NB4 (cell line): ENCODE results near the gene TBC1D32.

Experiments
- MYC ChIP-seq: IDR thresholded peaks from 2 replicates; pipeline ENCODE4 v1.6.1; 2011; ENCODE audit warnings: low read depth, low read length
- POLR2A ChIP-seq: IDR thresholded peaks from 2 replicates; pipeline ENCODE4 v1.6.1; 2011; ENCODE audit warnings: mild to moderate bottlenecking; ENCODE audit not compliant: insufficient read length; ENCODE audit errors: extremely low read depth
- TF ChIP-seq, protein P1 (sequence below): IDR thresholded peaks from one replicate; pipeline ENCODE4 v1.5.1; 2012; ENCODE audit warnings: low read depth, low read length
- TF ChIP-seq, protein P2 (sequence below): IDR thresholded peaks from 2 replicates; pipeline ENCODE4 v1.6.1; 2011; ENCODE audit warnings: low read depth, low read length

DNA sequence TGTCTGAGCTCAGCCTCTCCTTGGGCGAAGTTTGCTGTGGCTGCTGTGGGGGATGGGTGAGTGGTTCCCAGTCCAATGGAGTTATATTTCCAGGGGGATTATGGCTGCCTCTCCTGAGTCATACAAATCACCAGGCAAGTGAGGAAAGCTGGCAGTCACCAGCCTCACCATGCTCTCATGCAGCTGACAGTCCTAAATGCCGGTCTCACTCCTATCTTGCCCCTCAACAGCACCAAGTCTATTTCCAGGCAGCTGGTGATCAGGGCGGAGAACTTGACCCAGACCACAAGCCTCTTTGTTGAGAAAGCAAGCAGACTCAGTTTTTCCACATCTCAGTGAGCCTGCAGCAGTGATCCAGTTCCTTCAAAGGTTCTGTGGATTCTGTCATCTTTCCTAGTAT, 98.9 kb downstream of the TBC1D32 start:
- TF ChIP-seq, protein P1, sequence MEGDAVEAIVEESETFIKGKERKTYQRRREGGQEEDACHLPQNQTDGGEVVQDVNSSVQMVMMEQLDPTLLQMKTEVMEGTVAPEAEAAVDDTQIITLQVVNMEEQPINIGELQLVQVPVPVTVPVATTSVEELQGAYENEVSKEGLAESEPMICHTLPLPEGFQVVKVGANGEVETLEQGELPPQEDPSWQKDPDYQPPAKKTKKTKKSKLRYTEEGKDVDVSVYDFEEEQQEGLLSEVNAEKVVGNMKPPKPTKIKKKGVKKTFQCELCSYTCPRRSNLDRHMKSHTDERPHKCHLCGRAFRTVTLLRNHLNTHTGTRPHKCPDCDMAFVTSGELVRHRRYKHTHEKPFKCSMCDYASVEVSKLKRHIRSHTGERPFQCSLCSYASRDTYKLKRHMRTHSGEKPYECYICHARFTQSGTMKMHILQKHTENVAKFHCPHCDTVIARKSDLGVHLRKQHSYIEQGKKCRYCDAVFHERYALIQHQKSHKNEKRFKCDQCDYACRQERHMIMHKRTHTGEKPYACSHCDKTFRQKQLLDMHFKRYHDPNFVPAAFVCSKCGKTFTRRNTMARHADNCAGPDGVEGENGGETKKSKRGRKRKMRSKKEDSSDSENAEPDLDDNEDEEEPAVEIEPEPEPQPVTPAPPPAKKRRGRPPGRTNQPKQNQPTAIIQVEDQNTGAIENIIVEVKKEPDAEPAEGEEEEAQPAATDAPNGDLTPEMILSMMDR = no peak
- TF ChIP-seq POLR2A = no peak
- TF ChIP-seq, protein P2, sequence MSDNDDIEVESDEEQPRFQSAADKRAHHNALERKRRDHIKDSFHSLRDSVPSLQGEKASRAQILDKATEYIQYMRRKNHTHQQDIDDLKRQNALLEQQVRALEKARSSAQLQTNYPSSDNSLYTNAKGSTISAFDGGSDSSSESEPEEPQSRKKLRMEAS = no peak
- TF ChIP-seq MYC = no peak
